RWPE2 (cell line): ENCODE measurements around the gene RALA.

Source experiments
- ATAC-seq: fragments of 200-7000 bp; cut with Tn5 transposase; 3 replicates; pipeline ENCODE4 v1.9.1; 2021; ENCODE audit warnings: low read depth
- DNase-seq: peaks from one replicate; pipeline ENCODE4 v3.0.0-alpha.2; 2020; ENCODE audit warnings: low spot score
- H3K27ac ChIP-seq: fragments of 450-650 bp; 2 replicates; pipeline ENCODE4 v1.5.1; 2017; ENCODE audit warnings: mild to moderate bottlenecking; ENCODE audit not compliant: poor library complexity, severe bottlenecking
- H3K27me3 ChIP-seq: fragments of 250-450 bp; sonication (Bioruptor Pico); 2 replicates; pipeline ENCODE4 v1.5.1; 2021; ENCODE audit warnings: mild to moderate bottlenecking, moderate library complexity; ENCODE audit not compliant: insufficient read depth, poor library complexity, severe bottlenecking
- H3K36me3 ChIP-seq: fragments of 250-450 bp; sonication (Bioruptor Pico); 2 replicates; pipeline ENCODE4 v1.5.1; 2020; ENCODE audit warnings: low read depth, mild to moderate bottlenecking, moderate library complexity
- H3K4me1 ChIP-seq: fragments of 250-450 bp; sonication (Bioruptor Pico); 2 replicates; pipeline ENCODE4 v1.5.1; 2021; ENCODE audit warnings: mild to moderate bottlenecking, moderate library complexity; ENCODE audit not compliant: insufficient read depth, poor library complexity, severe bottlenecking
- H3K4me3 ChIP-seq: fragments of 250-450 bp; sonication (Bioruptor Pico); 2 replicates; pipeline ENCODE4 v1.5.1; 2021; ENCODE audit warnings: mild to moderate bottlenecking, moderate library complexity; ENCODE audit not compliant: severe bottlenecking
- H3K9me3 ChIP-seq: fragments of 250-450 bp; sonication (Bioruptor Pico); 2 replicates; pipeline ENCODE4 v1.5.1; 2021; ENCODE audit warnings: mild to moderate bottlenecking, moderate library complexity; ENCODE audit not compliant: severe bottlenecking
- TF ChIP-seq, protein P1 (sequence below): fragments of 450-650 bp; IDR thresholded peaks from one replicate; pipeline ENCODE4 v1.5.1; 2017; ENCODE audit warnings: mild to moderate bottlenecking, moderate library complexity; ENCODE audit not compliant: poor library complexity, severe bottlenecking

The RALA gene

DNA sequence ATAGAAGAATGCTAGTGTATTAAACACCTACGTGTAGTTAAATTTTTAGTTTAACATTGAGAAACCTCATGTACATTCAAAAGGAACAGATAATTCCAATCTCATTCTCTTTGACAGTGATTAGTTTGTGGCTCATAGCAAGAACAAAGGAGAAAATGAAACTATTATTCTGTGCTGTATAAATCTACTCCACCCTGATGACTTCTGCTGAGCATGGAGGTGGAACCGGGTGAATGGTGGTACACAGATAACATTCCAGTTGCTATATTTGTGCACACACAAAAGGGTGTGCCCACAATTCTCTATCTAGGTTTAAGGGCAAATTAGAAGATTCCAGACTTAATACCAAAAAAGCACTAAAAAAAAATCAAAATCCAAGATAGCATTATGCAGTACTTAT lies 17.0 kb upstream of the RALA start:
- no peaks in the 10 kb centered on the region for H3K27me3 ChIP-seq

DNA sequence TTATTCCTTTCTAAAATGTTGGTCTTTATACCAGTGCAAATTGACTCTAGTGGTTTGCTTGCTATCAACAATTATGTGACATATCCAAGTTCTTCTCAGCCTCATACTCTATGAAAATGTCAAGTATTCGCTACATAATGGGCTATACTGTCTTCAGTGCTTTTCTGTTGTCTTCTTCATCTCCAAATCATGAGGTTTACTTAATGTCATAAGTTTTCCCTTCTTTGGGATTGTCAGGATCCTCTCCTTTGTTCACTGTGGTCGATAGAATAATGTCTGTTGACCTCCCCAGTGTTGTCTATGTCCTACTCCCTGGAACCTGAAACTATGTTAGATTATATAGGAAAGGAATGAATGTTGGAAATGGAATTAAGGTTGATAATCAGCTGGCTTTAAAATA lies 16.4 kb upstream of the RALA start:
- DNase-seq (no peak), ATAC-seq (no peak)
- H3K4me3 ChIP-seq: no peak overlapping the region
- H3K27ac ChIP-seq: peak overlapping the region; percentile 41
- H3K27me3 ChIP-seq: no peaks in the 10 kb centered on the region
- peaks cover 16% of the 10 kb centered on the region for H3K4me1 ChIP-seq
- H3K36me3 ChIP-seq: no peaks in the 10 kb centered on the region
- TF ChIP-seq, protein P1, sequence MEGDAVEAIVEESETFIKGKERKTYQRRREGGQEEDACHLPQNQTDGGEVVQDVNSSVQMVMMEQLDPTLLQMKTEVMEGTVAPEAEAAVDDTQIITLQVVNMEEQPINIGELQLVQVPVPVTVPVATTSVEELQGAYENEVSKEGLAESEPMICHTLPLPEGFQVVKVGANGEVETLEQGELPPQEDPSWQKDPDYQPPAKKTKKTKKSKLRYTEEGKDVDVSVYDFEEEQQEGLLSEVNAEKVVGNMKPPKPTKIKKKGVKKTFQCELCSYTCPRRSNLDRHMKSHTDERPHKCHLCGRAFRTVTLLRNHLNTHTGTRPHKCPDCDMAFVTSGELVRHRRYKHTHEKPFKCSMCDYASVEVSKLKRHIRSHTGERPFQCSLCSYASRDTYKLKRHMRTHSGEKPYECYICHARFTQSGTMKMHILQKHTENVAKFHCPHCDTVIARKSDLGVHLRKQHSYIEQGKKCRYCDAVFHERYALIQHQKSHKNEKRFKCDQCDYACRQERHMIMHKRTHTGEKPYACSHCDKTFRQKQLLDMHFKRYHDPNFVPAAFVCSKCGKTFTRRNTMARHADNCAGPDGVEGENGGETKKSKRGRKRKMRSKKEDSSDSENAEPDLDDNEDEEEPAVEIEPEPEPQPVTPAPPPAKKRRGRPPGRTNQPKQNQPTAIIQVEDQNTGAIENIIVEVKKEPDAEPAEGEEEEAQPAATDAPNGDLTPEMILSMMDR: no peak
- no peaks in the 10 kb centered on the region for H3K9me3 ChIP-seq

More for the DNA sequence above, 17.0 kb upstream of the RALA start:
- Histone ChIP-seq H3K4me1 (peaks cover 16% of the 10 kb centered on the region), H3K4me3 (no peak overlapping the region), H3K36me3 (no peaks in the 10 kb centered on the region), H3K27ac (peak overlapping the region; percentile 41), H3K9me3 (no peaks in the 10 kb centered on the region)
- peak; percentile 40; the same call in 1 of the 3 replicates for ATAC-seq
- TF ChIP-seq, protein P1: no peak
- DNase-seq: no peak

DNA sequence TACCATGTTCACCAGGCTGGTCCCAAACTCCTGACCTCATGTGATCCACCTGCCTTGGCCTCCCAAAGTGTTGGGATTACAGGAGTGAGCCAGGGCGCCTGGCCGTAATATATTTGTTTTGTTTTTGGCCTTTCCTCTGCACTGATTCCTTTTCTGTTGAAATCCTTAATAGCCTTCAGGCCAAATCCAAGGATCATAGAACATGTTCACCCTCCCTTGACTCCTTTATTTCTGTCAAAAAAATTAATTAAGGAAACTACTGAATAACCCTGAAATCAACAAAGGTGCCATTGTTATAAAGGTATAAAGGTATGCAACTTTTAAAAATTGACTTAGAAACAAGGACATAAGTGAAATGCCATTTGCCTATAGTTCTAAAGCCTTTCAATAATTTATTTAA lies 15.5 kb upstream of the RALA start:
- Histone ChIP-seq H3K4me3 (no peak overlapping the region), H3K36me3 (no peaks in the 10 kb centered on the region), H3K27ac (peak overlapping the region; percentile 67), H3K9me3 (no peaks in the 10 kb centered on the region), H3K27me3 (no peaks in the 10 kb centered on the region), H3K4me1 (peaks cover 16% of the 10 kb centered on the region)
- TF ChIP-seq, protein P1: no peak
- DNase-seq: no peak
- no peak for ATAC-seq

DNA sequence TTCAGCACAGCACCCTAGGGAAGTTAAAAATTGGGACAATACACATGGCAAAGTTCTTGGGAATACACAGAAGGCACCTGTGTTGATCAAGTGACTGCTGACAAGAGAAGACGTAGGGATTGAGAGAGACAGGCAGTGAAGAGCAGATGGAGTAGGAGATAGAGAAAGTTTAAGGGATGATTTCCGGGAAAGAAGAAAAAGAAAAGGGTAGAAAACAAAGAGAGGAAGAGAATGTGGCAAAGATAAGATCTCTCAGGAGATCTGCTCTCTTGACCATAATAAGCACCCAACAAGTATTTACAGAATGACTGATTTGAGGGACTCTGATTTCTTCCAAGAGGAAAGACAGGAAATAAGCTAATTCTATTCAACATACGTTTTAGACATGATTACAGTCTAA lies 15.1 kb upstream of the RALA start:
- Histone ChIP-seq H3K27me3 (no peaks in the 10 kb centered on the region), H3K36me3 (no peaks in the 10 kb centered on the region), H3K9me3 (peaks cover 2% of the 10 kb centered on the region), H3K4me1 (peaks cover 18% of the 10 kb centered on the region), H3K4me3 (no peak overlapping the region), H3K27ac (peak overlapping the region; percentile 67)
- no peak for ATAC-seq
- DNase-seq: no peak
- TF ChIP-seq, protein P1: no peak

DNA sequence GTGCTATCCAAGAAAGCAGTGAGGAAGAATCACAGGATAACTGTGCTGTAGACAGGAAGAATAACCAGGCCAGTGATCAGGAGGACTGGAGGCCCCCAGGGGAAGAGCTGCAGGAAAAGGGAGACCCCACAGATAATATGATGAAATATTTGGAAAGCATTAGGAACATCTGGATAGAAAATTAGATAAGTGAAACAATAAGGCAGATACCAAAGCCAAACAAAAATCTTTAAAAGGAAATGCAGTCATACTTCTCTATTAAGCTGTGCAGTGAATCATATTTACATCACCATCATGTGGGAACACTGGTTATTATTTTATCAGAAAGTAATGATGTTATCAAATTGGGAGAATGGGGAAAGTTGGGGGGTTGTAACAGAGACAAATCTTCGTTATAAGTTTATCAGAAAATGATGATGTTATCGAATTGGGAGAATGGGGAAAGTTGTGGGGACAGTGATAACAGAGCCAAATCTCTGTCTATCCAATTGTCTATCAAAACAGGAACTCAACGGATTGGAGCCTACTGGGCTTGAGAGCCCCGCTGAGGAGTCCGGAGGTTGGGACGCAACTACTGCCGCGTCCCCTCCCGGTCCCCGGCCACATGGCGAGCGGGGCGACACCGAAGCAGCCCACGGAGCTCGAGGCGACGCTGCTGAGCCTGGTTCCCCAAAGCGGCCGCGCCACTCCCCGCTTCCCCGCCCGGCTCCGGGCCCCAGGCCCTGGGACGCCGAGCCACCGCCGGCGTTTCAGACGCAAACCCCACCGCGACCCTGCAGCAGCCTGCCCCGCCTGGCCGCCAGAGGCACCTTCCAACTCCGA lies 14.0 kb upstream of the RALA start:
- H3K4me1 ChIP-seq: peaks cover 29% of the 10 kb centered on the region
- H3K9me3 ChIP-seq: peaks cover 3% of the 10 kb centered on the region
- H3K27me3 ChIP-seq: no peaks in the 10 kb centered on the region
- peak; percentile 60 for ATAC-seq
- H3K27ac ChIP-seq: peak overlapping the region; percentile 67
- no peak for DNase-seq
- H3K4me3 ChIP-seq: peak overlapping the region; percentile 6
- TF ChIP-seq, protein P1: no peak
- no peaks in the 10 kb centered on the region for H3K36me3 ChIP-seq
